DMS53 (cell line): ENCODE results near the gene GNAI2.
A peak's percentile ranks its signal among the peaks of the same experiment; 100 is the strongest.
"Not testable (repeated sequence)": the region's sequence is repeated elsewhere in the genome, so short reads cannot be mapped to it uniquely, and the experiment has no call there.

Experiments used
- DNase-seq: peaks from one replicate; lab custom pipeline; 2025; lab: John Stamatoyannopoulos, UW

GNAI2 gene

GRCh38 chr3:50264383-50264963 lies 28.5 kb downstream of the GNAI2 start:
- DNase-seq: no peak

GRCh38 chr3:50264964-50265485 lies 29.0 kb downstream of the GNAI2 start:
- DNase-seq: no peak

DNA sequence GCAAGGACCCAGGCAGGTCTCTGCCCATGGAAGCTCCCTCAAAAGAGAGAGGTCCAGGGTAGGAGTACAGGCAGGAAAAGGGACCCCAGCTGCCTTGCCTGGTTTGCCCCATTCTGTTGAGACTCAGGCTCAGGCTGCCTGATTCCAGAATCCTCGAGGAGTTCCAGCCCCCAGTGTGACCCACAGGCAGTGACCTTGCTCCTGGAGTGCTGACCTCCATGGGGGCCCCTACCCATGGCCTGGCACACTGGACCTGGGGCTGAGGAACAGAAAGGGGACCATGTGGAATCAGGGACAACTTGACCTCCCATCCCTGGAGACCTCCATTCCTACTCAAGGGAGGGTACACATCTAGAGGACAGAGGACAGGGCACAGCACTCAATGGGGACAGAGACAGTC lies 29.6 kb downstream of the GNAI2 start:
- no peak for DNase-seq

DNA sequence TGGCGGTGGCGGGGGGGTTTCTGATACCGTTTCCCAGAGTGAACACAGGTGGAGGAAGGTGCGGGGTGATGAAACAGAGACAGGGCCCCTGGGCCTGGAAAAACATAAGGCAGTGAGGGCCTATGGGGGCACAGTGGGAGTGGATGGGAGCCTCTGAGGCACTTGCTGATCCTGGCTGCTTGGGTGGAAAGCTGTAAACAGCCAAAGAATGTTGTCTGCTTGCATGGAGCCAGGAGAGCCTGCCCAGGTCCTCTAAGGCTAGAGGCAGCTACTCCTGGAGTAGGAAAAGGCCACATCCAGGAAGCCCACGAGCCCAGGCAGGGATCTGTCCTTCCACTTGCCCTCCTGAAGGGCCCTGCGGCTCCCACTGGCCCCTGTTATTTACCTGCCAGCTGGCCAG lies 30.0 kb downstream of the GNAI2 start:
- DNase-seq: no peak

GRCh38 chr3:50266836-50267235 lies 30.8 kb downstream of the GNAI2 start:
- DNase-seq: no peak

DNA sequence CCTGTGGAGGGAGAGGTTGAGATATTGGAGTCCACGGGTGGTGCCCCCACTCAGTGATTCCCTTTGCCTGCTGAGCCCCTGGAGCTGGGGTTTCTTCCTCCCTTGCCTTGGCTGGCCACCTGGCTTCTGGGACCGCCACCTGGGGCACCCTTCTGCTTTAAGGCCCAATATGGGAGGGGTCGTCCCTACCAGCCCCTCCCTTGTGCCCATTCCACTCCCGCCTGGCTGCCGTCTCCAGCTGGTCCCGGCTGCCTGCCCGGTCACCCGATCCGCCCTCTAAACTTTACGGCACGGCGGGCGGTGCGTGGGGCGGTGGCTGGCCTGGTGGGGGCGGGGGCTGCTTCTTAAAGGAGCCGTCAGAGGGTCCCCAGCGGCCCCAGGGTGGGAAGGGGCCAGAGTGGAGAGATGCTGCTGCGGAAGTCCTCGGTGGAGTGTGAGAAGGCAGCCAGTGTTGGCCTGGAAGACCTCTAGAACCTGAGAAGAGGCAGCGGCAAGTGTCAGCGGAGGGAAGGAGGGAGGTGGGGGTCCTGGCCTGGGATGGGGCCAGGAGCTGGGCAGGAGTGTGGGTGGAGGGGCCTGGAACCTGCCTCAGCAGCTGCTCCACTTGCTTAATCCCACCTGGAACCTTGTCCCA lies 31.4 kb downstream of the GNAI2 start:
- no peak for DNase-seq

DNA sequence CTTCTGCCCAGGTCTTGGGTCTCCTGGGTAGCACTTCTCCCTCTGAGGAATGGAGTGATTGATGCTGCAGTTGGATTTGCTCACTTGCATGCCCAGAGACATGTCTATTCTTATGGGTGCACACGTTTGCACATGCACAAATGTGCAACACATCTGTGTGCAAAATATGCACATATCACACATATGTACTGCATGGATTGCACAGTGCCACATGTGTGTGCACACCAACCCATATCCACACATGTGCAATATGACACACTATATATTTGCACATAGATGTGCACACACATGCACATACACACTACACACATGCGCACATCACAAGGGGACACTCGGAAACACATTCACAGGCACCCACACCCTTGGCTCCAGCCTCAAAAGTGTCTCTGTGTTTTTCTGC lies 32.3 kb downstream of the GNAI2 start:
- no peak for DNase-seq

DNA sequence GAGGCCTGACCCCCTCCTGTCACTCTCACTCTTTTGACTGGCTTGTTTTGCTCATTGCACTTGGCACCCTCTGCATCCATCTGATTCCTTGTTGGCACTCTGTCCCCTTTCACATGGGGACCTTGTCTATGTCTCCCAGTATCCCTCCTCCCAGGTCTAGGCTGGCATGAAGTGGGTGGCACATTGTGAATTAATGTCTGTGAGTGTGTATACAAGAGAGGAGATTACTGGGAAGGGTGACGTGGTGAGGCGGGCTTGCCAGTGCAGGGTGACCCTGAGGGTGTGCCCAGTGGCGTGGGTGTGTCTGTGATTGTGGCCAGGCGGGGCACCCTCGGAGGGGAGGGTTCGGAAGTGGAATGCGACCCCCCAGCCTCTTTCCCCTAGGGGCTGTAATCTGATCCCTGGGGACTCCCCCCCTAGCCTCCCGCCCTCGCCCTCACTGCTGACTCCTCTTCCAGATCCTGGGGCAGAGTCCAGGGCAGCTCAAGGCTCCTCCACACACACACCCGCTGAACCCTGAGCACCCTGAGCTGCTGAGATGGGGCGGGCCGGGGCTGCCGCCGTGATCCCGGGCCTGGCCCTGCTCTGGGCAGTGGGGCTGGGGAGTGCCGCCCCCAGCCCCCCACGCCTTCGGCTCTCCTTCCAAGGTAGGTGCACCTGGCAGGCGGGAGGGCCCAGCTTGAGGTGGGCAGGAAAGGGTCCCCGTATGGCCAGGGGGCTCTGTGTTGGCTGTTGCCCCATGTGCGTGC lies 32.9 kb downstream of the GNAI2 start, which contains the start of gene SEMA3B:
SEMA3B (plus strand) TSS at position 445 of the 749 bp plus-strand sequence; CDS start at position 539, 94 bp downstream.
- no peak for DNase-seq

- no peak for DNase-seq
Measured at GRCh38 chr3:50269460-50269859, 33.5 kb downstream of the GNAI2 start.

- DNase-seq: no peak
Measured at GRCh38 chr3:50269977-50270413, 34.0 kb downstream of the GNAI2 start.

DNA sequence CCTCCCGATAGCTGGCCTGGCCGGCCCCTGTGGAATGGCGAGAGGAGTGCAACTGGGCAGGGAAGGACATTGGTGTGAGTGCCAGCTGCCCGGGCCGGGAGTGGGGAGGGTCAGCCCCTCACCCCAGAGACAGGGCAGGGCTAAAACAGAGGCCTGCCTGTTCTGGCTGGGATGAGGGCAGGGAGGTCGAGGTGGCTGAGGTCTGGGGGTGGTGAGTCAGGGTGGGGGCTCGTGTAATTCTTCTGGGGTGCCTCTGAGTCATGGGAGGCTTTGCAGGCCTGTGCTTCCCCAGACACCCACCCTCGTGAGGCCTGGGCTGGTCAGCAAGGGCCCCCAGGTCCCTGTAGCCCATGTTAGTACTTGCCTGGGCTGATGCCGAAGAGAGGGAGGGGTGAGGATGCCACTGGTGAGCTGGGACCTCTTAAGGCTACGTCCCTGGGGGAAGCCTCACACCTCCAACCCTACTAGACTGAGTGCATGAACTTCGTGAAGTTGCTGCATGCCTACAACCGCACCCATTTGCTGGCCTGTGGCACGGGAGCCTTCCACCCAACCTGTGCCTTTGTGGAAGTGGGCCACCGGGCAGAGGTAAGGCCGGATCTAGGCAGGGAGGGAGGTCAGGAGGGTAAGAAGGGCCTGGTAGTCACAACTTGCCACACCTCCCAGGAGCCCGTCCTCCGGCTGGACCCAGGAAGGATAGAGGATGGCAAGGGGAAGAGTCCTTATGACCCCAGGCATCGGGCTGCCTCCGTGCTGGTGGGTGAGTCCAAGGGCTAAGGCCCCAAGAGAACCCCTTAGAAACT lies 34.6 kb downstream of the GNAI2 start:
- no peak for DNase-seq

- DNase-seq: no peak
Measured at GRCh38 chr3:50271314-50271936, 35.4 kb downstream of the GNAI2 start.

GRCh38 chr3:50272538-50272910 lies 36.5 kb downstream of the GNAI2 start:
- not testable (repeated sequence) for DNase-seq

GRCh38 chr3:50272911-50273688 lies 37.1 kb downstream of the GNAI2 start:
- peak; percentile 72 for DNase-seq

DNA sequence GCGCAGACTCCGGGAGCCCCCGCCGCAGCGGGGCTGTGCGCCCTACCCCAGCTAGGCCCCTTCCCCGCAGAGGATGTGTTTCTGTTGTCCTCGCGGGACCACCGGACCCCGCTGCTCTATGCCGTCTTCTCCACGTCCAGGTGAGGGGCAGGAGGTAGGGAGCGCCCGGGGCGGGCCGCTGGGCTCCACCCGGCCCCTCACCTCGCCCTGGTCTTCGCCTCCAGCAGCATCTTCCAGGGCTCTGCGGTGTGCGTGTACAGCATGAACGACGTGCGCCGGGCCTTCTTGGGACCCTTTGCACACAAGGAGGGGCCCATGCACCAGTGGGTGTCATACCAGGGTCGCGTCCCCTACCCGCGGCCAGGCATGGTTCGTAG lies 37.7 kb downstream of the GNAI2 start:
- DNase-seq: no peak

- DNase-seq: peak; percentile 75
Measured at GRCh38 chr3:50274371-50275104, 38.5 kb downstream of the GNAI2 start.

DNA sequence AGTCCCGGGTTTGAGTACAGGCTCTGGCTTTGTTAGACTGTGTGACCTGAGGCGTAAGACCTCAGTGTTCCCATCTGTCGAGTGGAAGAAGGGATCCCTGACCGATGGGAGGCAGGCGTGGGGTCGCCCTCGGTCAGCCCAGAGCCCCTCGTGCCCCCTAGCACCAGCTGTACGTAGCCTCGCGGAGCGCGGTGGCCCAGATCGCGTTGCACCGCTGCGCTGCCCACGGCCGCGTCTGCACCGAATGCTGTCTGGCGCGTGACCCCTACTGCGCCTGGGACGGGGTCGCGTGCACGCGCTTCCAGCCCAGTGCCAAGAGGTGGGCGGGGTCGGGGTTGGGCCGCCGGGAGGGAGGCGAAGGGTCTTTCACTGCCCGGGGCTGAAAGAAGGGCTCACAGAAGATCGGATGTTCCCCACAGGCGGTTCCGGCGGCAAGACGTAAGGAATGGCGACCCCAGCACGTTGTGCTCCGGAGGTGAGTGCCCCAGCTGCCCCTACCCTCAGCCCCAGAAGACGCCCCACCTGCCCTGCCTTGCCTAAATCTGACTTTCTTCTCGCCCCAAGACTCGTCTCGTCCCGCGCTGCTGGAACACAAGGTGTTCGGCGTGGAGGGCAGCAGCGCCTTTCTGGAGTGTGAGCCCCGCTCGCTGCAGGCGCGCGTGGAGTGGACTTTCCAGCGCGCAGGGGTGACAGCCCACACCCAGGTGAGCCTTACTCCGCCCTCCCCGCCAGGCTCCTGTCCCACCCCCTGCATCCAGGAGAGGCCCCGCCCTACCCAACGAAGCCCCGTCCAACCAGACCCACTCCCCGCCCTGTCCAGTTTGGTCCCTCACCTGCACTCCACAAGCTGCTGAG lies 39.4 kb downstream of the GNAI2 start:
- DNase-seq: no peak

DNA sequence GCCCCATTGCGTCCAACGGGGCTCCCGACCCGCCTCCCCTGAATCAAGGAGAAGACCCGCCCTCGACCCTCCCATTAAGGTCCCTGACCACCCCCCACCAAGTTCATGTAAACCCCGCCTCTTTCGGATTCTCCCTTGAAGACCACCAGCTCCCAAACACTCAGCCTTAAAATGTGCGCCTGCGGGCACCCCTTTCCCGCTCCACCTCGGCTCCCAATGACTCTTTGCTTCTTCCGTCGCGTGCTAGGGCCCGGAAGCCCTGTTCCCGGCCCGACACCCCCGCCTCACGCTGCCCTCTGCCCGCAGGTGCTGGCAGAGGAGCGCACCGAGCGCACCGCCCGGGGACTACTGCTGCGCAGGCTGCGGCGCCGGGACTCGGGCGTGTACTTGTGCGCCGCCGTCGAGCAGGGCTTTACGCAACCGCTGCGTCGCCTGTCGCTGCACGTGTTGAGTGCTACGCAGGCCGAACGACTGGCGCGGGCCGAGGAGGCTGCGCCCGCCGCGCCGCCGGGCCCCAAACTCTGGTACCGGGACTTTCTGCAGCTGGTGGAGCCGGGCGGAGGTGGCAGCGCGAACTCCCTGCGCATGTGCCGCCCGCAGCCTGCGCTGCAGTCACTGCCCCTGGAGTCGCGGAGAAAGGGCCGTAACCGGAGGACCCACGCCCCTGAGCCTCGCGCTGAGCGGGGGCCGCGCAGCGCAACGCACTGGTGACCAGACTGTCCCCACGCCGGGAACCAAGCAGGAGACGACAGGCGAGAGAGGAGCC lies 40.2 kb downstream of the GNAI2 start:
- DNase-seq: peak; percentile 75

- DNase-seq: peak; percentile 59
Measured at GRCh38 chr3:50276762-50277101, 40.7 kb downstream of the GNAI2 start.
